Activated naive CD4-positive, alpha-beta T cell treated with anti-CD3 and anti-CD28 coated beads, Interleukin-2, amount 50 U/mL, for 16 hours (primary cell): Measurements from ENCODE around the gene PRDM16.

Experiments used
- DNase-seq: peaks from one replicate; pipeline ENCODE4 v3.0.0-alpha.2; 2020

The PRDM16 gene

GRCh38 chr1:3190256-3191041, 121.4 kb downstream of the PRDM16 start:
- no peak for DNase-seq

- DNase-seq: no peak
Observed at GRCh38 chr1:3192361-3192760, 123.4 kb downstream of the PRDM16 start.

- no peak for DNase-seq
Observed at GRCh38 chr1:3192825-3193224, 123.8 kb downstream of the PRDM16 start.

GRCh38 chr1:3193811-3194210, 124.8 kb downstream of the PRDM16 start:
- no peak for DNase-seq

GRCh38 chr1:3194760-3195479, 125.9 kb downstream of the PRDM16 start:
- DNase-seq: no peak

- DNase-seq: no peak
Observed at GRCh38 chr1:3195480-3195815, 126.4 kb downstream of the PRDM16 start.

- DNase-seq: no peak
Observed at GRCh38 chr1:3195966-3196515, 127.0 kb downstream of the PRDM16 start.

GRCh38 chr1:3196577-3197245, 127.7 kb downstream of the PRDM16 start:
- DNase-seq: no peak

GRCh38 chr1:3197781-3198316, 128.8 kb downstream of the PRDM16 start:
- no peak for DNase-seq

GRCh38 chr1:3198371-3199271, 129.6 kb downstream of the PRDM16 start:
- DNase-seq: no peak

- DNase-seq: no peak
Observed at GRCh38 chr1:3204725-3205124, 135.7 kb downstream of the PRDM16 start.

GRCh38 chr1:3205815-3206214, 136.8 kb downstream of the PRDM16 start:
- no peak for DNase-seq

GRCh38 chr1:3206696-3207095, 137.7 kb downstream of the PRDM16 start:
- no peak for DNase-seq

GRCh38 chr1:3207217-3207848, 138.3 kb downstream of the PRDM16 start:
- no peak for DNase-seq

- no peak for DNase-seq
Observed at GRCh38 chr1:3208819-3209200, 139.8 kb downstream of the PRDM16 start.

GRCh38 chr1:3209201-3209600, 140.2 kb downstream of the PRDM16 start:
- no peak for DNase-seq

- DNase-seq: no peak
Observed at GRCh38 chr1:3211582-3212375, 142.8 kb downstream of the PRDM16 start.

GRCh38 chr1:3212453-3213355, 143.7 kb downstream of the PRDM16 start:
- DNase-seq: no peak

GRCh38 chr1:3213730-3214129, 144.7 kb downstream of the PRDM16 start:
- DNase-seq: no peak
